Aorta (tissue), 5 donors: ENCODE results near the gene PNPLA7. TPM values are rescaled to one million over a fixed set of nuclear protein-coding genes. Genes with fewer than 3 reads are reported as not detected.
"Not testable (repeated sequence)": the region's sequence is repeated elsewhere in the genome, so short reads cannot be mapped to it uniquely, and the experiment has no call there.

Source experiments
- ATAC-seq: fragments of 200-7000 bp; cut with Tn5 transposase; one replicate; pipeline ENCODE4 v1.9.1; 2022; ENCODE audit warnings: moderate library complexity; ENCODE audit not compliant: low FRiP score
- DNase-seq, 2 donors: peaks; one replicate each; pipeline ENCODE4 v3.0.0-alpha.2; 2020
- H3K27ac ChIP-seq, 2 donors: one replicate each; pipeline ENCODE4 v1.5.1; 2013; ENCODE audit warnings: low read length in 2 of 2, mild to moderate bottlenecking in 2 of 2, moderate library complexity in 2 of 2, control low read depth in 1 of 2, inconsistent platforms in 1 of 2, low read depth in 1 of 2
- H3K27me3 ChIP-seq, 2 donors: one replicate each; pipeline ENCODE4 v1.6.1; 2013; ENCODE audit warnings: control low read depth in 1 of 2, low read length in 1 of 2, mild to moderate bottlenecking in 1 of 2, moderate library complexity in 1 of 2; ENCODE audit not compliant: insufficient read depth in 2 of 2, control insufficient read depth in 1 of 2
- H3K36me3 ChIP-seq, 2 donors: one replicate each; pipeline ENCODE4 v1.6.1; 2013; ENCODE audit warnings: control low read depth in 1 of 2, low read length in 1 of 2, mild to moderate bottlenecking in 1 of 2; ENCODE audit not compliant: insufficient read depth in 2 of 2, control insufficient read depth in 1 of 2
- H3K4me1 ChIP-seq, 2 donors: one replicate each; pipeline ENCODE4 v1.6.1; 2013; ENCODE audit warnings: low read length in 2 of 2, control low read depth in 1 of 2, mild to moderate bottlenecking in 1 of 2, moderate library complexity in 1 of 2; ENCODE audit not compliant: insufficient read depth in 2 of 2, control insufficient read depth in 1 of 2
- H3K4me3 ChIP-seq, 2 donors: one replicate each; pipeline ENCODE4 v1.5.1; 2013; ENCODE audit warnings: low read length in 2 of 2, control low read depth in 1 of 2, mild to moderate bottlenecking in 1 of 2
- H3K9me3 ChIP-seq: one replicate; pipeline ENCODE4 v1.6.1; 2013; ENCODE audit warnings: mild to moderate bottlenecking, low read length; ENCODE audit not compliant: control insufficient read depth
- whole genome bisulfite sequencing, 2 donors: extraction: QIAGEN DNeasy Blood & Tissue Kit; methylation state at CpG; one replicate each; pipeline ENCODE4 v1.1.7; 2013; 5-methylcytosine and 5-hydroxymethylcytosine counted together
- intact Hi-C, 2 donors: fragments of 100-400 bp; cut with DNase I; formaldehyde crosslinking; loops; one replicate each; pipeline versions ENCODE4 v1.14.2 to v1.15.0; 2022
- polyA plus RNA-seq, 2 donors: library from polyadenylated mRNA; stranded (reverse); fragments of 200-250 nt; gene quantifications; one replicate each; pipeline ENCODE4 v1.2.3, GENCODE V29; 2013
- total RNA-seq, 2 donors: library from RNA; stranded (reverse); fragmentation: NEBNext Ultra II Directional; extraction: Animal tissue kit (Norgen Biotek cat#: 25700); gene quantifications; one replicate each; pipeline ENCODE4 v1.2.1, GENCODE V29; 2021
- donor health status: healthy with polysubstance abuse.
- donor health status: Bipolar disorder and iron deficiency.
- donor health status: DM: no; HTN: no; CAD: no.
- donor health status: DM: no; HTN: no; CAD: no.
- donor health status: DM: yes; HTN: yes; CAD: no.

PNPLA7 gene
- total and polyA plus RNA-seq, 4 donors, result 2.1 to 36.6 (median 9.0) TPM

DNA sequence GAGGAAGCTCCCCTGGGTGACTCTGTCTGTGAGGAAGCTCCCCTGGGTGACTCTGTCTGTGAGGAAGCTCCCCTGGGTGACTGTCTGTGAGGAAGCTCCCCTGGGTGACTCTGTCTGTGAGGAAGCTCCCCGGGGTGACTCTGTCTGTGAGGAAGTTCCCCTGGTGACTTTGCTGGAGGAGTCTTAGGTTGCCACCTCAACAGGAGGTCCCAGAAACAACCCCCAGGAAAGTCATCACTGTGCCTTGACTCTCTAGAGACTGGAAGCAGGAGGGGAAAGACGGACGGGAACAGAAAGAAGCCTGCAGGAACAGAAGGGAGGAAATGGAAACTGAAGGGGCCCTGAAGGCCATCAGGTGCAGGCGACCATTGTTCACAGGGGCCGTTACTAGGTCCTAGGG, 18.2 kb upstream of the PNPLA7 start:
- 84 to 85% methylated on average over 5 of the region's 5 CpGs for WGBS, 2 donors
- intact Hi-C loops, H3K27ac ChIP-seq, H3K9me3 ChIP-seq, H3K27me3 ChIP-seq, DNase-seq, H3K4me3 ChIP-seq, ATAC-seq, H3K4me1 ChIP-seq: not testable (repeated sequence)
- peaks cover 3 to 16% of the 10 kb centered on the region in 2 donors for H3K36me3 ChIP-seq

DNA sequence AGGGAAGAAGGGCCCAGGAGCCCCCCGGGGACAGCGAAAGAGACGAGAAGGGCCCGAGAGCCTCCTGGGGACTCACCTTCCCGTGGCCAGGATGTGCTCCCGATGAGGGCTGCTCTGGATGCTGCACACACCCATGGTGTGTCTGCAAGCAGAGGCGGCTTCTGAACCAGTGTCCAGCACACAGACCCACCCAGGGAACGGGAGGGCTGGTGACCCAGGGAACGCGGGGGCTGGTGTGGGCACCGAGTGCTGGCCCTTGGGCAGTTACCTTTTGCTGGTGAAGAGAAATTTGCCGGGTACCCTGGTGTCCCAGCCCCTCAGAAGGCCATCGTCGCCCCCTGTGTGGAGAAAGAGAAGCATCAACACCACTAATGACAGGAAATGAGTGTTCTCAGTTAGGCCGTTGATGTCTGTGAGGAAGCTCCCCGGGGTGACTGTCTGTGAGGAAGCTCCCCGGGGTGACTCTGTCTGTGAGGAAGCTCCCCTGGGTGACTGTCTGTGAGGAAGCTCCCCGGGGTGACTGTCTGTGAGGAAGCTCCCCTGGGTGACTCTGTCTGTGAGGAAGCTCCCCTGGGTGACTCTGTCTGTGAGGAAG, 14.7 kb upstream of the PNPLA7 start:
- H3K27me3 ChIP-seq, result no peaks in the 10 kb centered on the region
- H3K4me3 ChIP-seq, result no peak overlapping the region
- DNase-seq, result no peak
- ATAC-seq, result no peak
- H3K4me1 ChIP-seq, result no peaks in the 10 kb centered on the region
- H3K27ac ChIP-seq, result no peak overlapping the region
- no peaks in the 10 kb centered on the region for H3K9me3 ChIP-seq
- WGBS, 2 donors, result 90 to 92% methylated on average over 17 to 18 of the region's 18 CpGs
- peaks cover 0 to 10% of the 10 kb centered on the region in 2 donors for H3K36me3 ChIP-seq
- intact Hi-C loops, result no loop called here

GRCh38 chr9:137564134-137564533, 13.9 kb upstream of the PNPLA7 start:
- Histone ChIP-seq H3K4me3 (no peak overlapping the region), H3K27me3 (no peaks in the 10 kb centered on the region), H3K4me1 (no peaks in the 10 kb centered on the region), H3K9me3 (no peaks in the 10 kb centered on the region), H3K36me3 (peaks cover 0 to 10% of the 10 kb centered on the region in 2 donors), H3K27ac (no peak overlapping the region)
- no peak for ATAC-seq
- intact Hi-C loops, result no loop called here
- WGBS, 2 donors, result 91% methylated on average over 10 of the region's 10 CpGs
- DNase-seq, result no peak

DNA sequence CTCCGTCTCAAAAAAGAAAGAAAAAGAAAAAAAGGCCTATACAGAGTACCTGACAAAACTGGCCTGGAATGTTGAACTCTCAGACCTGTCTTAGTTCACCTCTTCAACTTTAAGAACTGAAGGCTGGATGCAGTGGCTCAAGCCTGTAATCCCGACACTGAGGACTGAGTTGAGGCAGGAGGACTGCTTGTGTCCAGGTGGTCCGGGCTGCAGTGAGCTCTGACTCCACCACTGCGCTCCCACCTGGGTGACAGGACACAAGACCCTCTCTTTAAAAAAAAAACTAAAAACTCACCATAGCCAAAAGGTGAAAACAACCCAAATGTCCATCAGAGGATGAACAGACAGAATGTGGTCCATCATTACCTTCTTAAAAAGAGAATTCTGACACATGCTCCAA, 7.9 kb upstream of the PNPLA7 start:
- Histone ChIP-seq H3K27me3 (no peaks in the 10 kb centered on the region), H3K4me1 (no peaks in the 10 kb centered on the region), H3K4me3 (no peak overlapping the region), H3K36me3 (peaks cover 0 to 10% of the 10 kb centered on the region in 2 donors), H3K27ac (no peak overlapping the region), H3K9me3 (no peaks in the 10 kb centered on the region)
- no peak for DNase-seq
- WGBS, 2 donors, result 95 to 96% methylated on average over 4 of the region's 4 CpGs
- intact Hi-C loops, result loop anchor here in 1 of 2 donors (10.0 kb wide), 1 partner anchor 47 kb away; the partner anchor contains the start of gene ARRDC1
- no peak for ATAC-seq

DNA sequence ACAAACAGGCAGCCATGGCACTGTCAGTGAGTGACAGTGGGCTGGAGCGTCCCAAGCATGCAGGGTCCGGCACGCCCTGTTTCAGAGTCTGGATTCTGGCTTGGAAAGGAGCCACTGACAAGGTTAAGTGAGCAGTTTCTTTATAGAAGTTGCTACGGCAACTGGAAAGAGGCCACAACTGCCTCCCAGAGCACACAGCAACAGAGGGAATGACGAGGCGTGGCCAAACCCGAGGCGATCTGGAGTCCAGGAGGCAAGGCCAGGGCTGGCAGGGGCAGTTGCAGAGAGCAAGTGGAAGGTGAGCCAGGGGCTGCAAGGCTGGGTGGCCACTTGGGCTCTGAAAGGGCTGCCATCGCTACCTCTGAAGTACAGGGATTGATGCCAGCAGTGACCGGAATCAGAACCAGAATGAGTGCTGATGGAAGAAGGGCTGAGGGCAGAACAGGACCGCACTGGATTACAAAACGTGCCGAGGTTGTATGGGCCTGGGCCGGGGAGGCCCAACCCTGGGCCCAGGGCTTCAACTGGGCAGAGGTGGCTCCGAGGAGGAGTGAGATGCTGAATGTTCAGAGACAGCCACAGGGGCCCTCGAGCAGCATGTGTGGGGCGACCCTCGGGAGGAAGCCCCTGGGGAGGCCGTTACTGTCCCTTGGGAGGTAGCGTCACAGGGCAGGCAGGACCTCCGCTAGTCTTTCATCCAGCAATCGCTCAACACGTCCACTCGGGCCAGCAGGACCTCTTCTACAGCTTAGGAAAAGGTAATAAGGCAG, 6.1 kb upstream of the PNPLA7 start:
- Histone ChIP-seq H3K27ac (no peak overlapping the region), H3K4me1 (no peaks in the 10 kb centered on the region), H3K36me3 (peaks cover 0 to 8% of the 10 kb centered on the region in 2 donors), H3K27me3 (no peaks in the 10 kb centered on the region), H3K4me3 (no peak overlapping the region), H3K9me3 (no peaks in the 10 kb centered on the region)
- no peak for DNase-seq
- 83 to 85% methylated on average over 24 of the region's 24 CpGs for WGBS, 2 donors
- intact Hi-C loops, result loop anchor here in 1 of 2 donors (10.0 kb wide), 1 partner anchor 49 kb away; the partner anchor contains the start of gene ARRDC1
- no peak for ATAC-seq

GRCh38 chr9:137555179-137555578, 5.0 kb upstream of the PNPLA7 start:
- H3K4me1 ChIP-seq, result no peaks in the 10 kb centered on the region
- H3K27ac ChIP-seq, result no peak overlapping the region
- no peak overlapping the region for H3K4me3 ChIP-seq
- intact Hi-C loops, result loop anchor here in 1 of 2 donors (10.0 kb wide), 1 partner anchor 50 kb away; the partner anchor contains the start of gene ARRDC1
- ATAC-seq (no peak), DNase-seq (no peak)
- H3K27me3 ChIP-seq, result no peaks in the 10 kb centered on the region
- peaks cover 0 to 8% of the 10 kb centered on the region in 2 donors for H3K36me3 ChIP-seq
- no peaks in the 10 kb centered on the region for H3K9me3 ChIP-seq
- 87 to 91% methylated on average over 10 of the region's 10 CpGs for WGBS, 2 donors

GRCh38 chr9:137554349-137554748, 4.1 kb upstream of the PNPLA7 start:
- no peaks in the 10 kb centered on the region for H3K27me3 ChIP-seq
- H3K9me3 ChIP-seq, result no peaks in the 10 kb centered on the region
- no peak overlapping the region for H3K4me3 ChIP-seq
- H3K27ac ChIP-seq, result no peak overlapping the region
- intact Hi-C loops, result loop anchor here in 1 of 2 donors (10.0 kb wide), 1 partner anchor 50 kb away; the partner anchor contains the start of gene ARRDC1
- DNase-seq (no peak), ATAC-seq (no peak)
- peaks cover 0 to 8% of the 10 kb centered on the region in 2 donors for H3K36me3 ChIP-seq
- H3K4me1 ChIP-seq, result no peaks in the 10 kb centered on the region
- WGBS, 2 donors, result 73 to 87% methylated on average over 1 of the region's 1 CpG

DNA sequence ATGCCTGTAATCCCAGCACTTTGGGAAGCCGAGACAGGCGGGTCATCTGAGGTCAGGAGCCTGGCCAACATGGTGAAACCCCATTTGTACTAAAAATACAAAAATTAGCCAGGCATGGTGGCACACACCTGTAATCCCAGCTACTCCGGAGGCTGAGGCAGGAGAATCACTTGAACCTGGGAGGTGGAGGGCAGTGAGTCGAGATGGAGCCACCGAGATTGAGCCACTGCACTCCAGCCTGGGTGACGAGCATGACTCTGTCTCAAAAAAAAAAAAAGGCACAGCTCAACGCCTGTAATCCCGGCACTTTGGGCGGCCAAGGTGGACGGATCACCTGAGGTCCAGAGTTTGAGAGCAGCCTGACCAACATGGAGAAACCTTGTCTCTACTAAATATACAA, 3.5 kb upstream of the PNPLA7 start:
- WGBS, 2 donors, result 85 to 87% methylated on average over 10 of the region's 10 CpGs
- ATAC-seq, DNase-seq, H3K4me3 ChIP-seq, H3K27me3 ChIP-seq, H3K36me3 ChIP-seq, H3K9me3 ChIP-seq, H3K4me1 ChIP-seq, H3K27ac ChIP-seq: not testable (repeated sequence)
- intact Hi-C loops, result loop anchor here in 1 of 2 donors (10.0 kb wide), 1 partner anchor 51 kb away; the partner anchor contains the start of gene ARRDC1
